Lung (tissue), 12 donors: ENCODE data around the gene CDC34. TPM values are rescaled to one million over a fixed set of nuclear protein-coding genes. Genes with fewer than 3 reads are reported as not detected.

Source experiments
- ATAC-seq: fragments of 200-7000 bp; cut with Tn5 transposase; one replicate; pipeline ENCODE4 v1.9.1; 2020; ENCODE audit warnings: moderate number of reproducible peaks; ENCODE audit not compliant: insufficient read depth, low FRiP score
- DNase-seq, 3 donors: peaks; one replicate each; pipeline ENCODE4 v3.0.0-alpha.2; 2013 to 2017
- H3K27ac ChIP-seq, 2 donors: one replicate each; pipeline ENCODE4 v1.5.1; 2013; ENCODE audit warnings: mild to moderate bottlenecking in 2 of 2, moderate library complexity in 2 of 2, control low read depth in 1 of 2, inconsistent platforms in 1 of 2, low read depth in 1 of 2, low read length in 1 of 2
- H3K27me3 ChIP-seq, 3 donors: one replicate each; pipeline ENCODE4 v1.5.1; 2013; ENCODE audit warnings: low read length in 2 of 3; ENCODE audit not compliant: control insufficient read depth in 3 of 3, insufficient read depth in 3 of 3
- H3K36me3 ChIP-seq, 4 donors: one replicate each; pipeline ENCODE4 v1.5.1; 2013; ENCODE audit warnings: low read length in 4 of 4, mild to moderate bottlenecking in 1 of 4, moderate library complexity in 1 of 4; ENCODE audit not compliant: control insufficient read depth in 4 of 4, insufficient read depth in 4 of 4
- H3K4me1 ChIP-seq, 5 donors: one replicate each; pipeline ENCODE4 v1.5.1; 2013; ENCODE audit warnings: low read length in 5 of 5, mild to moderate bottlenecking in 2 of 5, moderate library complexity in 1 of 5; ENCODE audit not compliant: control insufficient read depth in 5 of 5, insufficient read depth in 5 of 5
- H3K4me3 ChIP-seq: one replicate; pipeline ENCODE4 v1.5.1; 2013; ENCODE audit warnings: mild to moderate bottlenecking, control low read depth, moderate library complexity
- H3K9ac ChIP-seq, 2 donors: one replicate each; pipeline ENCODE4 v1.5.1; 2013; ENCODE audit warnings: low read length in 2 of 2, control low read depth in 1 of 2; ENCODE audit not compliant: insufficient read depth in 1 of 2
- H3K9me3 ChIP-seq, 4 donors: one replicate each; pipeline ENCODE4 v1.5.1; 2013; ENCODE audit warnings: low read length in 3 of 4, mild to moderate bottlenecking in 1 of 4, moderate library complexity in 1 of 4; ENCODE audit not compliant: control insufficient read depth in 4 of 4, insufficient read depth in 3 of 4
- CTCF ChIP-seq: IDR thresholded peaks from 2 replicates; pipeline ENCODE4 v1.5.1; 2012; ENCODE audit warnings: mild to moderate bottlenecking; ENCODE audit errors: control extremely low read depth, extremely low read depth
- WGBS, 2 donors: extraction: QIAGEN DNeasy Blood & Tissue Kit; methylation state at CpG; one replicate each; pipeline ENCODE4 v1.1.7; 2013; 5-methylcytosine and 5-hydroxymethylcytosine counted together
- polyA plus RNA-seq, 2 donors: library from polyadenylated mRNA; stranded (reverse); fragments of 200-250 nt; gene quantifications; one replicate each; pipeline ENCODE4 v1.2.1, GENCODE V29; 2013
- total RNA-seq, 2 donors: library from RNA; depleted of rRNA in 1 of 2; stranded (reverse); fragments of >200 nt in 1 of 2; gene quantifications; one replicate each; pipeline ENCODE4 v1.2.1, GENCODE V29; 2014 to 2021
- donor health status: control.
- donor health status: control.
- donor health status: Bipolar disorder and iron deficiency.
- donor health status: healthy.
- donor health status: DM: yes; HTN: yes; CAD: no.

Gene CDC34
- total and polyA plus RNA-seq, 4 donors, result 42.9 to 89.1 (median 60.1) TPM

DNA sequence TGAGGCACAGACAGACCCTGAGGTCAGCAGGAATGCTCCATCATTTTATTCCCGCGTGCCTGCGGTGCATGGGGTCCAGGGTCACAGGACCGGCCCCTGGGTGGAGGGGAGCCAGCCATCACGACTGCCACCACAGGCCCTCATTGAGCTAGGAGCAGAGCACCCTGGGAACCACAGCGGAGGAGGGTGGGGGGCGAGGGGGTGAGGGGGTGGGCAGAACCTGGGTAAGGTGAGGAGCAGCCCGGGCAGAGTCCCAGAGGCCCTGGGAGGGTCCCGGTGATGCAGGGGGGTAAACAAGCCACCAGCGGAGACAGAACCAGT, 36.5 kb upstream of the CDC34 start:
- H3K4me1 ChIP-seq, result peaks cover 0 to 7% (median 0%) of the 10 kb centered on the region in 5 donors
- no peak overlapping the region for H3K9ac ChIP-seq
- 55 to 66% methylated on average over 10 of the region's 10 CpGs for WGBS, 2 donors
- no peak for DNase-seq
- peaks cover 0 to 3% (median 0%) of the 10 kb centered on the region in 4 donors for H3K9me3 ChIP-seq
- H3K4me3 ChIP-seq, result no peak overlapping the region
- no peaks in the 10 kb centered on the region for H3K36me3 ChIP-seq
- TF ChIP-seq CTCF, result no peak
- ATAC-seq, result no peak
- no peak overlapping the region for H3K27ac ChIP-seq
- peaks cover 0 to 28% (median 12%) of the 10 kb centered on the region in 3 donors for H3K27me3 ChIP-seq

DNA sequence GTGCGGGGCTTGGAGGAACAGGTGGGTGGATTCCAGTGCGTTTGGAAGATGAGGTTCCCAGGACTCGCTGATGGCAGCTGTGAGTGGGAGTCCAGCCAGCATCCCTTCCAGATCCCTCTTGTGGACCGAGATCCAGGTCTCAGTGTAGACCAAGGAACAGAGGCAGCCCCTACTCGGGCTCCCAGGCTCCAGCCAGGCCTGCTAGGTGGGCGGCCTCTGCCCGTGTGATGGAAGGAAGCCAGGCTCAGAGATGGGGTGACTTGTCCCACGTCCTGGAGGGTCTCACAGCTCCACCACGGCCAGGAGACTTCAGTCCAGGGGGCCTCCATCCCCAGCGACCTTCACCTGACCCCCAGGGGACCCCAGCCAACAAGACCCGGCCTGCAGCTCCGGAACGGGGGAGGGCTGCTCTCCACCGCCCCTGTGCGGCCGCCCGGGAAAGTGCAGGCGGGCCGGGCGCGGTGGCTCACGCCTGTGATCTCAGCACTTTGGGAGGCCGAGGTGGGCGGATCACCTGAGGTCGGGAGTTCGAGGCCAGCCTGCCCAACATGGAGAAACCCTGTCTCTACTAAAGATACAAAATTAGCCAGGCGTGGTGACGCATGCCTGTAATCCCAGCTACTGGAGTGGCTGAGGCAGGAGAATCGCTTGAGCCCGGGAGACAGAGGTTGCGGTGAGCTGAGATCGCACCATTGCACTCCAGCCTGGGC, 36.0 kb upstream of the CDC34 start:
- H3K9me3 ChIP-seq, result peaks cover 0 to 3% (median 0%) of the 10 kb centered on the region in 4 donors
- no peaks in the 10 kb centered on the region for H3K36me3 ChIP-seq
- no peak overlapping the region for H3K9ac ChIP-seq
- H3K4me1 ChIP-seq, result peaks cover 0 to 7% (median 0%) of the 10 kb centered on the region in 5 donors
- DNase-seq, result peak; percentile 28 to 50 (median 44)
- no peak overlapping the region for H3K27ac ChIP-seq
- TF ChIP-seq CTCF, result peak; percentile 19
- no peak for ATAC-seq
- peaks cover 0 to 29% (median 13%) of the 10 kb centered on the region in 3 donors for H3K27me3 ChIP-seq
- WGBS, 2 donors, result 19 to 25% methylated on average over 32 of the region's 32 CpGs
- H3K4me3 ChIP-seq, result no peak overlapping the region

GRCh38 chr19:496112-496665, 35.4 kb upstream of the CDC34 start, which contains the start of gene MADCAM1:
Gene MADCAM1, plus strand, starts transcription at chr19:496486. Its CDS starts 14 bp downstream, at chr19:496500.
- no peak within 1 kb of the TSS for H3K4me3 ChIP-seq
- peaks cover 0 to 3% (median 0%) of the 10 kb centered on the region in 4 donors for H3K9me3 ChIP-seq
- peaks cover 0 to 7% (median 0%) of the 10 kb centered on the region in 5 donors for H3K4me1 ChIP-seq
- H3K9ac ChIP-seq, result no peak within 1 kb of the TSS
- H3K27me3 ChIP-seq, result peaks cover 0 to 29% (median 13%) of the 10 kb centered on the region in 3 donors
- no peak for ATAC-seq
- WGBS, 2 donors, result 7 to 10% methylated on average over 30 to 33 of the region's 33 CpGs
- DNase-seq, result no peak
- no peaks in the 10 kb centered on the region for H3K36me3 ChIP-seq
- no peak for TF ChIP-seq CTCF
- no peak within 1 kb of the TSS for H3K27ac ChIP-seq
